Measurements from ENCODE around the gene NPHS1. TPM values are rescaled to one million over a fixed set of nuclear protein-coding genes. Genes with fewer than 3 reads are reported as not detected.

Gene NPHS1
- total and polyA plus RNA-seq, 2 of the 8 experiments (the other 6 are each of a cell fraction or from before 2014, with no cell fraction given), result 1.3 to 1.4 TPM

GRCh38 chr19:35860818-35861639 is 8.7 kb upstream of the NPHS1 start (continued):
- TF ChIP-seq KDM4A (IDR thresholded peaks at IDR 0.05; ENCODE audit: low read depth, low read length, severe bottlenecking) (peak; percentile 34), GABPA (IDR thresholded peaks at IDR 0.05; ENCODE audit: borderline replicate concordance, insufficient read depth, low read length) (no peak; the same call in 1 of the 2 replicates), EGR1 (IDR thresholded peaks at IDR 0.05; ENCODE audit: borderline replicate concordance, low read depth, low read length) (no peak), TCF12 (IDR thresholded peaks at IDR 0.05; ENCODE audit: low read depth, low read length) (no peak), CHD1 (IDR thresholded peaks at IDR 0.05; ENCODE audit: low read depth, low read length) (no peak), CREB1 (IDR thresholded peaks at IDR 0.05) (0 out of 2 replicates have a peak, but pooled peaks have one; percentile 11), MAX (IDR thresholded peaks at IDR 0.05) (peak; percentile 31; the same call in 1 of the 2 replicates), BCL11A (IDR thresholded peaks at IDR 0.05; ENCODE audit: low read depth in 2 of 2, low read length in 2 of 2) (no peak), SIN3A (conservative IDR thresholded peaks at IDR 0.05 in 1 of 2, IDR thresholded peaks at IDR 0.05 in 1 of 2; ENCODE audit: low read depth in 1 of 2, low read length in 2 of 2) (peak in 1 of 2 experiments; percentile 66; a peak in 1 of 4 replicates), POLR2AphosphoS5 (IDR thresholded peaks at IDR 0.05; ENCODE audit: low read depth, low read length) (no peak), TAF1 (IDR thresholded peaks at IDR 0.05; ENCODE audit: low read depth, low read length) (no peak), SP1 (IDR thresholded peaks at IDR 0.05; ENCODE audit: low read depth, low read length) (peak; percentile 31; the same call in 1 of the 2 replicates), SIX5 (IDR thresholded peaks at IDR 0.05; ENCODE audit: low read depth, low read length) (no peak), ATF2 (IDR thresholded peaks at IDR 0.05; ENCODE audit: low read length) (no peak), KDM1A (IDR thresholded peaks at IDR 0.05; ENCODE audit: borderline replicate concordance, low read length) (no peak), HDAC6 (IDR thresholded peaks at IDR 0.05; ENCODE audit: low read depth, low read length) (no peak), PHF8 (conservative IDR thresholded peaks at IDR 0.05; ENCODE audit: low read depth, low read length) (no peak), CBX8 (IDR thresholded peaks at IDR 0.05; ENCODE audit: borderline replicate concordance, low read depth, low read length) (no peak), GTF2F1 (IDR thresholded peaks at IDR 0.05; ENCODE audit: borderline replicate concordance, low read depth, low read length) (no peak), POLR2A (IDR thresholded peaks at IDR 0.05; ENCODE audit: control extremely low read depth in 1 of 2, low read depth in 2 of 2, low read length in 2 of 2) (no peak), EZH2 (IDR thresholded peaks at IDR 0.05; ENCODE audit: low read depth, low read length, severe bottlenecking) (peak; percentile 53)
- TF ChIP-seq, protein P1, sequence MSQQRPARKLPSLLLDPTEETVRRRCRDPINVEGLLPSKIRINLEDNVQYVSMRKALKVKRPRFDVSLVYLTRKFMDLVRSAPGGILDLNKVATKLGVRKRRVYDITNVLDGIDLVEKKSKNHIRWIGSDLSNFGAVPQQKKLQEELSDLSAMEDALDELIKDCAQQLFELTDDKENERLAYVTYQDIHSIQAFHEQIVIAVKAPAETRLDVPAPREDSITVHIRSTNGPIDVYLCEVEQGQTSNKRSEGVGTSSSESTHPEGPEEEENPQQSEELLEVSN (IDR thresholded peaks at IDR 0.05), result peak; percentile 49; the same call in 1 of the 2 replicates
